Pancreas (tissue), 10 donors: ENCODE results near the gene TSNAX. TPM values are rescaled to one million over a fixed set of nuclear protein-coding genes. Genes with fewer than 3 reads are reported as not detected.

ENCODE experiments used
- ATAC-seq, 4 donors: fragments of 200-7000 bp; cut with Tn5 transposase; one replicate each; pipeline versions ENCODE4 v1.8.0 to v1.9.1; 2020; ENCODE audit warnings: mild to moderate bottlenecking in 4 of 4, moderate library complexity in 4 of 4
- DNase-seq, 6 donors: peaks; one replicate each; pipeline ENCODE4 v3.0.0-alpha.2; 2020
- FAIRE-seq: peaks from 2 replicates; lab custom pipeline; 2012; peaks lifted over from hg19 to GRCh38; lab: Jason Lieb, UNC
- H3K27ac ChIP-seq, 4 donors: fragments of 200-600 bp; sonication (generic); 1 replicate in 3 of 4; 2 replicates in 1 of 4; pipeline versions ENCODE4 v1.5.0 to v1.8.0; 2020
- H3K27me3 ChIP-seq, 4 donors: fragments of 200-600 bp; one replicate each; pipeline ENCODE4 v1.8.0; 2021
- H3K36me3 ChIP-seq, 3 donors: fragments of 200-600 bp; sonication (generic) in 1 of 3; one replicate each; pipeline versions ENCODE4 v1.5.0 to v1.8.0; 2020 to 2021
- H3K4me1 ChIP-seq, 3 donors: fragments of 200-600 bp; one replicate each; pipeline ENCODE4 v1.8.0; 2021
- H3K4me3 ChIP-seq, 4 donors: fragments of 200-600 bp; sonication (generic) in 2 of 4; one replicate each; pipeline versions ENCODE4 v1.5.0 to v1.8.0; 2020 to 2021
- H3K9me3 ChIP-seq, 4 donors: fragments of 200-600 bp; one replicate each; pipeline ENCODE4 v1.8.0; 2021
- CTCF ChIP-seq, 4 donors: fragments of 200-600 bp; sonication (generic) in 3 of 4; IDR thresholded peaks; one replicate each; pipeline versions ENCODE4 v1.5.0 to v1.8.0; 2021; ENCODE audit warnings: antibody characterized with exemption in 4 of 4
- WGBS, 2 donors: extraction: QIAGEN DNeasy Blood & Tissue Kit; methylation state at CpG; one replicate each; pipeline ENCODE4 v1.1.7; 2013; 5-methylcytosine and 5-hydroxymethylcytosine counted together
- intact Hi-C, 3 donors: fragments of 100-400 bp; cut with DNase I; formaldehyde crosslinking; loops; one replicate each; pipeline versions ENCODE4 v1.11.1 to v1.14.2; 2022
- polyA plus RNA-seq, 2 donors: library from polyadenylated mRNA; stranded (reverse); fragments of 200-250 nt; gene quantifications; one replicate each; pipeline ENCODE4 v1.2.3, GENCODE V29; 2013
- total RNA-seq, 6 donors: library from RNA; stranded (reverse); fragmentation: NEBNext Ultra II Directional in 4 of 6; extraction: Animal tissue kit (Norgen Biotek cat#: 25700) in 4 of 6; gene quantifications; one replicate each; pipeline versions ENCODE4 v1.2.1 to v1.2.4, GENCODE V29; 2021 to 2023
- donor health status: healthy with polysubstance abuse.
- donor health status: DM: no; HTN: no; CAD: no; lungs with moderate emphysema.
- donor health status: DM: no; HTN: no; CAD: no.
- donor health status: control.
- donor health status: control.
- donor health status: Bipolar disorder and iron deficiency.
- donor health status: DM: yes; HTN: yes; CAD: no.
- donor health status: DM: no; HTN: no; CAD: no.
- donor health status: DM: no; HTN: no; CAD: no.
- donor health status: DM: yes; HTN: yes; CAD: no.

The TSNAX gene
- total and polyA plus RNA-seq, 8 donors: 5.1 to 18.2 (median 14.7) TPM

- H3K27me3 ChIP-seq: no peaks in the 10 kb centered on the region
- no peaks in the 10 kb centered on the region for H3K4me1 ChIP-seq
- DNase-seq (no peak), ATAC-seq (no peak), FAIRE-seq (no peak)
- intact Hi-C loops: no loop called here
- H3K4me3 ChIP-seq: no peak overlapping the region
- H3K9me3 ChIP-seq: no peaks in the 10 kb centered on the region
- no peak overlapping the region for H3K27ac ChIP-seq
- TF ChIP-seq CTCF (IDR thresholded peaks at IDR 0.05): no peak
- H3K36me3 ChIP-seq: no peaks in the 10 kb centered on the region
- WGBS, 2 donors: 66 to 69% methylated on average over 9 of the region's 9 CpGs
These were observed 20.8 kb upstream of the TSNAX start for GRCh38 chr1:231507476-231508355.

- H3K27me3 ChIP-seq: no peaks in the 10 kb centered on the region
- no peak overlapping the region for H3K4me3 ChIP-seq
- ATAC-seq: no peak
- no peaks in the 10 kb centered on the region for H3K9me3 ChIP-seq
- H3K27ac ChIP-seq: no peak overlapping the region
- FAIRE-seq: no peak
- TF ChIP-seq CTCF (IDR thresholded peaks at IDR 0.05): no peak
- no peaks in the 10 kb centered on the region for H3K36me3 ChIP-seq
- intact Hi-C loops: no loop called here
- DNase-seq: no peak
- H3K4me1 ChIP-seq: no peaks in the 10 kb centered on the region
- WGBS, 2 donors: 84 to 85% methylated on average over 6 of the region's 6 CpGs
These were observed 20.0 kb upstream of the TSNAX start for GRCh38 chr1:231508497-231508896.

GRCh38 chr1:231508941-231509340 is 19.5 kb upstream of the TSNAX start:
- Histone ChIP-seq H3K4me3 (no peak overlapping the region), H3K36me3 (no peaks in the 10 kb centered on the region), H3K9me3 (no peaks in the 10 kb centered on the region), H3K27me3 (no peaks in the 10 kb centered on the region), H3K4me1 (no peaks in the 10 kb centered on the region), H3K27ac (no peak overlapping the region)
- intact Hi-C loops: no loop called here
- FAIRE-seq: no peak
- no peak for ATAC-seq
- TF ChIP-seq CTCF (IDR thresholded peaks at IDR 0.05): no peak
- DNase-seq: no peak
- 86 to 89% methylated on average over 6 of the region's 6 CpGs for WGBS, 2 donors

- 84% methylated on average over 2 of the region's 2 CpGs for WGBS, 2 donors
- ATAC-seq: no peak
- intact Hi-C loops: no loop called here
These were observed 16.2 kb upstream of the TSNAX start for GRCh38 chr1:231512147-231512698.

More at GRCh38 chr1:231512147-231512698, 16.2 kb upstream of the TSNAX start:
- DNase-seq (no peak), FAIRE-seq (no peak)
- Histone ChIP-seq H3K9me3 (no peaks in the 10 kb centered on the region), H3K4me1 (no peaks in the 10 kb centered on the region), H3K27me3 (no peaks in the 10 kb centered on the region), H3K27ac (no peak overlapping the region), H3K4me3 (no peak overlapping the region), H3K36me3 (no peaks in the 10 kb centered on the region)
- TF ChIP-seq CTCF (IDR thresholded peaks at IDR 0.05): no peak
